GM18517 (cell line): ENCODE measurements around the gene MCOLN2.
"Not testable (repeated sequence)": the region's sequence is repeated elsewhere in the genome, so short reads cannot be mapped to it uniquely, and the experiment has no call there.

Experiments used
- ATAC-seq: cut with Tn5 transposase; IDR thresholded peaks from one replicate; pipeline ENCODE4 v1.9.1; 2021; ENCODE audit warnings: mild to moderate bottlenecking, moderate library complexity; ENCODE audit not compliant: unreplicated experiment

MCOLN2 gene

DNA sequence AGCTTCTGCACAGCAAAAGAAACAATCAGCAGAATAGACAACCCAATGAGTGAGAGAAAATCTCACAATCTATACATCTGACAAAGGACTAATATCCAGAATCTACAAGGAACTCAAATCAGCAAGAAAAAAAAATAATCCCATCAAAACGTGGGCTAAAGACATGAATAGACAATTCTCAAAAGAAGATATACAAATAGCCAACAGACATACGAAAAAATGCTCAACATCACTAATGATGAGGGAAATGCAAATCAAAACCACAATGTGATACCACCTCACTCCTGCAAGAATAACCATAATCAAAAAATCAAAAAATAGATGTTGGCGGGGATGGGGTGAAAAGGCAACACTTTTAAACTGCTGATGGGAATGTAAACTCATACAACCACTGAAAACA is 10.4 kb downstream of the MCOLN2 start:
- ATAC-seq, result not testable (repeated sequence)

DNA sequence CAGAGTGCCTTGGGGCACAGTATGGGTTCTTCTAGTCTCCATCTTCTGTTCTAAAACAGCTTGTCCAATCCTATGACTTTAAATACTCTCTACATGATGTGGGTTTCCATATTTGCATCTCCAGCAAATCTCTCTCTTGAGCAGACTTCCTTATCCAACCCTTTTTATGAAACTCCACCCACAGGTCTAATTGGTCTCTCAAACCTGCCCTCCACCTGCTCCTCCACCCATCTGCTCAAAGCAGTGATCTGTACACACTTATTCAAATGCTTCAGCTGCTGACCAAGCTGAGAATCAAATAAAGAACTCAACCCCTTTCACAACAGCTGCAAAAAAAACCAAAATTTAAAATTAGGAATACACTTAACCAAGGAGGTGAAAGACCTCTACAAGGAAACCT is 11.5 kb downstream of the MCOLN2 start:
- no peak for ATAC-seq

DNA sequence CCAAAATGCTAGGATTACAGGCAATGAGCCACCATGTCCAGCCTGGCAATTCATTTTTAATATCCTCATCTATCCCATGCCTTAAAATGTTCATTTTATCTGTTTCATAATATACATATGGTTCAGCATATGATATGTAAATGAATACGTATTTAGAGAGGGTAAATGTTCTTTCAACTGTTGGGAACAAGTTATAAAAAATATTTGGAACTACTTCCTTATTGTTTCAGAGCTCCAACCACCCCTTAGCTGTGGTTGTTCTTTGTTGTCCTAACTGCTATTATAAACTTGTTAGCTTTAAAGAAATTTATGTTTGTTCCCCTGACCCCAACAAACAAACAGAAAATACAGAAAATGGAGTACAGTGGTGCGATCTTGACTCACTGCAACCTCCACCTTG is 14.5 kb downstream of the MCOLN2 start:
- no peak for ATAC-seq

DNA sequence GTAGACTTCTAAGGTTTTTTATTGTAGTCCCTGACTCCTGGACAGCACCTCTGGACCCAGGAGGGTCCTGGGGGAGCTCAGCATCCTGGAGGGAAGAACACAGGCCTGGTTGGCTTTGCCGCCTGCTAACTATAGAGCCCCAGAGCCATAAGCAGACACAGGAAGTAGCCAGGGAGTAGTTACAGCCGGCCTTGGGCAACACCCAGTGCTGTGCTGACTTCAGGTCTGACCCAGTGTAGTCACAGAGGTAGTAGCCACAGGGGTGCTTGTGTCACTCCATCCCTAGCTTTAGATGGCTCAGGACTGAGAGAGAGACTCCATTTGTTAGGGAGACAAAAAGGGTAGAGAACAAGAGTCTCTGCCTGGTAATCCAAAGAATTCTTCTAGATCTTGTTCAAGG is 21.9 kb downstream of the MCOLN2 start:
- ATAC-seq, result no peak

DNA sequence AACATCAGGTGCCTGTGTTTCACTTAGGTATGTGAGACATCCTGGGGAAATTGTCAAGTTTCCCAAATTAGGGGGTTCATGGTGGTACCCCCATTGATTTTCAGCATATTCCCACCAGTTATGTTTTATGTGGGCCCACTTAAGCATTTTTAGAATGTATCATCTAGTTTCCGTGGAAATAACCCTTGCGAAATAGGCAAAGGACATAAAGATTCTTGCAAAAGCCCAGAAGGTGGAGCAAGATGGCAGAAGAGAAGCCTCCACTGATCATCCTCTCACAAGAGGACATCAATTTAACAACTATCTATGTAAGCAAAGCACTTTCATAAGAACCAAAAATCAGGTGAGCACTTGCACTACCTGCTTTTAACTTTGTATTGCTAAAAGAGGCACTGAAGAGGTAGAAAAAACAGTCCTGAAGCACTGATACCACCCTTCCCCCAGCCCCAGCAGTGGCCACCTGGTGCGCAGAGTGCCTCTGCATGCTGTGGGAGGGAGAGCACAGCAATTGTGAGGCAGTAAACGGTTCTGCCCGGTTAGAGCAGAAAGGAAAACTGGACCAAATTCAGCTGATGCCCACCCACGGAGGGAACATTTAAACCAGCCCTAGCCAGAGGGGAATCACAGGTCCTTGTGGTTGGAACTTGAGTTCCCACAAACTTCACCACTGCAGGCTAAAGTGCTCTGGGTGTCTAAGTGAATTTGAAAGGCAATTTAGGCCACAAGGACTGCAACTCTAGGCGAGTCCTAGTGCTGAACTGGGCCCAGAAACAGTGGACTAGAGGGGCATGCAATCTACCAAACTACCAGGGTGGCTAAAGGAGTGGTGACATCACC is 23.2 kb downstream of the MCOLN2 start:
- ATAC-seq, result peak; percentile 38

DNA sequence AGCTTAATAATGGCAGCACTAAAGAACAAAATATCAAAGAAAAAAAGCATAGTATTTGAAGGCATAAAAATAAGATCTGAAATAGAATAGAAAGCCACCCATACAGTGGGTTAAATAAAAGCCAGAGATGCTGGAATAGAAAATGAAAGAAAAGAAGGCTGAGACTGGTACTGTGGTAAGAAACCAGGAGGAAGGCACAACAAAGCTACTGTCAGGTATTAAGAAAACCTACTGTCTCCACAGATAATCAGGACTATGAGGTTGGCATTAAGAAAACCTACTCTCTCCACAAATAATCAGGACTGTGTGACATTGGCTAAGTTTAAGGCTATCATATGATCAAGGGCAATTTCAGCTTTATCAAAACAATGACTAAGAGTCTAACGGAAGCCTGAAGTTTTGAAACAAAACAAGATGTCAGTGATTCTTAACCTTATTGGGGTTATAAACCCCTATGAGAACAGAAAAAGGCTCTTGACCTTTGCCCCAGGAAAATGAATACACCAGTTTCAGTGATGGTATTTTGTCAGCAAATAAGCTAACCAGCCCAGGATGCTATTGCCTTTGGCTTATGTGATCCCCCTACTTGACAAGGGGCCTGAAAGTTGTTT is 24.4 kb downstream of the MCOLN2 start:
- peak; percentile 46 for ATAC-seq

DNA sequence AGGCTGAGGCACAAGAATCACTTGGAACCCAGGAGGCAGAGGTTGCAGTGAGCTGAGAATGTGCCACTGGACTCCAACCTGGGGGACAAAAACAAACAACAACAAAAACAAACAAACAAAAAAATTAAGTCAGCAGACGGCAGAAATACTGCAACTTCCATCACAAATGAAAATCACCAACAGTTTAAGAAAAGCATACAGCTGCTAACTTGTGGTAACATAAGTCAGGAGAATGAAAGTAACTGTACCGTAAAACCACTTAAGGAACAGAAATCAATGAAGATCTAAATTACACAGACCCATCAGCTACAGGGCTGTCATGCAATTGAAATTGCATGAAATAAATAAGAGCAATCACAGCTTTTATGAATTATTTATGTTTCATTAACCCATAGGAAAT is 25.0 kb downstream of the MCOLN2 start:
- ATAC-seq, result peak; percentile 47

DNA sequence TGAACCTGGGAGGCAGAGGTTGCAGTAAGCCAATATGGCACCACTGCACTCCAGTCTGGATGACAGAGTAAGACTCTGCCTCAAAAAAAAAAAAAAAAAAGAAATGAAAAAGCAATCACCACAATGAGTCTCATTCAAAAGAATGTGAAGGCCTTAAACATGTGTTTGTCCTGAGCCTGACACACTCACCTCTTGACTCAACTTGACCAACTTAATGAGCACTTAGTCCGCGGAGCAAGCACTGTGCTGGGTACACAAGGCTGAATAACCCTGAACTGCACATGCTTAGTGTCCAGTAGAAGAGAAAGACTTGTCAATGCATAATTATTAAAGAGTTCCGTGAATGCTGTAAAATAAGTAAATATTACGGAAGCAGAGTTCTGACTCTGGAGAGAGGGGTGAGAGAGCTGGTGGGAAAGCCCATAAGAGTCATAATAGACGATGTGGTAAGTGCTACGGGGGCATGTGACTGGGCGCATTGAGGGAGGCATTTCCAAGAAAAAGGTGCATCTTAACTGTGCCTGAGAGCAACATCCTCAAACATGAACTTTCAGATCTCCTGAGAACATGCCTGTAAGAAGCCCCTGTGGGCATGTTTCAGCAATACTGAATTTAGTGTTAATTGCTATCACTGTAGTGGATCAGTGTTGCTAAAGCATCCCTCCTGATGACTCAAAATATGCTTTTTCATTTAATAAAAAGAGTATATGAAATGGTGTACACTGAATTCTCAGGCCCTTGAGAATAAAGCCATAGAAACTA is 27.2 kb downstream of the MCOLN2 start:
- peak; percentile 36 for ATAC-seq

DNA sequence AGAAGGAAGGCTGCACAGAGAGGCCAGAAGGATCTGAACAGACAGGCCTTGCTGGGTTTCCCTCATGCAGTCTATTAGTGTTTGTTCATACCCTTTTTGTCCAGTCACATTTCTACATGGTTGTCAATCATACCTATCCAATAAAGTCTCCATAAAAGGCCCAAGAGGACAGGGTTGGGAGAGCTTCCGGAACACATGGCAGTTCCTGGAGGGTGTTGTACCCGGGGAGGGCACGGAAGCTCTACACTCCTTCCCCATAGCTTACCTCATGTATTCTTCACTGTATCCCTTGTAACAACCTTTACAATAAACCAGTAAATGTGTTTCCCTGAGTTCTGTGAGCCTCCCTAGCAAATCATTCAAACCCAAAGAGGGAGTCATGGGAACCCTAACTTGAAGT is 28.0 kb downstream of the MCOLN2 start:
- no peak for ATAC-seq

DNA sequence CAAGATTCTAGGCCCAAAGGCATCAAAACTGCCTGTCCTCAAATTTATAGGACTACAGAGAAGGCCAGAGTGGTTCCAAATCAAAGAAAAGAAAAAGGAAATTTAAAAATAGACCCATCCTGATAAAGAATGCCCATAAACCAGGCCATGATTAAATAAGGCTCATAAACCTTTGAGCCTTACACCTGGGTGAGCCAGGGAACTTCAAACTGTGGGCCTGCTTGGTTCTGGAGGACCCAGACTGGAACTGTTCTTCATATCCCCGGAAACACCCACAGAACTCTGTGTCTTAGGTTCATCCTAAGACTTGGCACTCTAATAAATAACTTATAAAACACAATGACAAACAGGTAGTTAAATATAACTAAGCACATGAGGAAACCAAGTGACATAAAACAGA is 28.8 kb downstream of the MCOLN2 start:
- ATAC-seq, result no peak

DNA sequence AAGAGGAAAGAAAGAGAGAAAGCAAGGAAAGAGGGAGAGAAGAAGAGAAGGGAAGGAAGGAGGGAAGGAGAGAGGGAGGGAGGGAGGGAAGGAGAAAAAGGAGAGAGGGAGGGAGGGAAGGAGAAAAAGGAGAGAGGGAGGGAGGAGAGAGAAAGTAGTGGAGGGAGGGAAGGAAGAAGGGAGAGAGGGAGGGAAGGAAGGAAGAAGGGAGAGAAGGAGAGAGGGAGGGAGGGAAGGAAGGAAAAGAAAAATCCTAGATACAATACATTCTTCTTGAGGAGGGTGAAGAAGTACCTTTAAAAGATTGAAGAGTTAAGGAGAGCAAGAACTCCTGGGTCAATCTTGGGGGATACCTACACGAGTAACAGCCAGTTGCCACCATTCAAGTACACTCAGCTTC is 29.2 kb downstream of the MCOLN2 start:
- ATAC-seq, result no peak

DNA sequence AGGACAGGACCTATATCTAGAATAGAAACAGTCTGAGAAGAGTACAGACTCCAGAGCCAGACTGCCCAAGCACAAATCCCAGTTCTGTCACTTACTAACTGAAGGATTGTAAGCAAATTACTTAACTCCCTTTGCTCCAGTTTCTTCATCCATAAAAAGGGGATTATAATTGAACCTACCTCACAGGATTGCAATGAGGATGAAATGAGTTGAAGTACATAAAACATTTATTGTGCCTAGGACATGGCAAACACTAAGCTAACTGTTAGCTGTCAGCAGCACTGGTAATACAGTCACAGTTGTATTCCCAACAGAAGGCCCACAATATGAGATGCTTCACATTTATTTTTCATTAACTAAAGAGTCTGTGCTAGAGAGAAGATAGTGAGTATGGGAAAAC is 33.9 kb downstream of the MCOLN2 start:
- ATAC-seq, result no peak

DNA sequence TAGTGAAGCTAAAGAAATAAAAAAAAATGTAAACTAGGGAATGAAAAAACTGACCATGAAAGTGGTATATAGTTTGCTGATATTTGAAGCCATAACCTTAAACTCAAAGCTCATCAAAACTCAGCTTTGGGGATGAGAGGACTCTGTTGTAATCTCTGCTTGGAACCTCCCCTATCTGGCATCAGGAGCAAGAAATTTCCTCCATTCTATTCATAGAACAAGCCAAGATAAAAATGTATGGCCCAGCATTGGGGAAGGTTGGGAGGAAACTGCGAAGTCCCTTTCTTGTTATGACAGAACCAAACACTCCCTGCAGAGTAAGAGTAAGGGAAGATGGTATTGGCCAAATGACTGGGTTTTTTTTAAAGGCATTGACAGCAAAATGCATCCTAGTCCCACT is 35.6 kb downstream of the MCOLN2 start:
- no peak for ATAC-seq

DNA sequence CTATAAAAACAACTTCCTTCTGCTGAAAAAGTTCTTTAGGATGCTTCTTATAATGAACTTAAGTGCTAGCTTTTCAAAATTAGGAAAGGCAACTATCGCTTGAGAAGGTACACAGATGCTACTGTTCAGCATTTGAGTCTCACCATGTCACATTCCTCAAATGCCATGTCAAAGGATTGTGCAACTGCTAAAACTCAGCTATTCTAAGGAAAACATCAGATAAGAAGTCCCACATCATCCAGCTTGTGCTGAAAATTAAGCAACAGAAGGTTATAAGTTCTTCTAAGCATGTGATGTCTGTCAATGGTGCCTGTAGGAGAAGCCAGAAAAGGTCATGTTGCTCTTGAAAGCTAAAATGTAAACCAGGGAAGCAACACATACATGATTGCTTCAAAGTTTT is 36.5 kb downstream of the MCOLN2 start:
- ATAC-seq, result no peak

DNA sequence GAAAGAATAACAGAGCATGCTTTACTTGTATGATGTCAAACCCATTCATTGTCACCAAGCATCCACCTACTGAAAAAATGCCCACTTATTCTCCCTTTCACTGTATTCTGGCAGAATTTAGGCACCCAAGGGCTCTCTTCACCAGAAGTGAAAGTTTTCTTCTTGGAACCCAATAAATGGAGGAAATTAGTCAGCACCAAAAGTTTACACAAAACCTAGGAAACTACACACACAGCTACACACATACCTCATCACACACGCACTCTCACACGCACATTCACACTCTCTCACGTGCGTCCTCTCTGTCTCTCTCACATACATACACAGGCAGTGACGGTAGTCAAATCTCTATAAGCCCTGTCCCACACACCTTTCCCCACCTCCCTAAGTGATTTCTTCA is 37.6 kb downstream of the MCOLN2 start:
- ATAC-seq, result peak; percentile 79

DNA sequence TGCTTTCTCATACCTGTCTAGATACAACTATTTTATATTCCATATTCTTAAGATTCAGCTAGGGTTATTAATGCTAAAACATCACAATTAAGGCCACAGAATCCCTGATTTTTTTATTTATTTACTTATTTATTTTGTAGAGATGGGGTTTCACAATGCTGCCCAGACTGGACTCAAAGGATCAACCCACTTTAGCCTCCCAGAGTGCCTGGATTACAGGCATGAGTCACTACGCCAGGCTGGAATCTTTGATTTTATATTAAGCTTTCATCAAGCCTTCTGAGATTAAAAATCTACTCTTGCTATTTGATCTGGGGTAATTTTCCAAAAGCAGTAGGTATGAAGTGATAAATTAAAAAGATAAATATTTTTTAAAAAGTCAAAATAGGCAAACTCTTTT is 38.9 kb downstream of the MCOLN2 start:
- ATAC-seq, result no peak

DNA sequence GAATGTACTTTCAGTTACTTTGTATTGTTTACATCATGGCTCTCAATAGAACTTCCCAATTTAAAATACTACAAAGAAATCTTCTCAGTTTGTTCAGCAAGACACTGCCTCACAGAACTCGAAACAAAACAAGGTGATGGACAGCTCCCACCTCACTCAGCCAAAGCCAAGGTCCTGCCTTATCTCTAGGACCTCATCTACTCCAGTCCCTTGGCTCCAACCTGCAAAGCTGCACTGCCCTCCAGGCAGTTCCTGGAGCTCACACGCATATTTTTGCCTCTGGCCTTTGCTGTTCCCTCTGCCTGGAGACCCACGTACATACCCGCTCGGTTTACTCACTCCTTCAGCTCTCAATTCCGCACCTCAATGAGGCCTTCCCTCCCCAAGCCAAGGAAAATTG is 40.3 kb downstream of the MCOLN2 start:
- no peak for ATAC-seq

DNA sequence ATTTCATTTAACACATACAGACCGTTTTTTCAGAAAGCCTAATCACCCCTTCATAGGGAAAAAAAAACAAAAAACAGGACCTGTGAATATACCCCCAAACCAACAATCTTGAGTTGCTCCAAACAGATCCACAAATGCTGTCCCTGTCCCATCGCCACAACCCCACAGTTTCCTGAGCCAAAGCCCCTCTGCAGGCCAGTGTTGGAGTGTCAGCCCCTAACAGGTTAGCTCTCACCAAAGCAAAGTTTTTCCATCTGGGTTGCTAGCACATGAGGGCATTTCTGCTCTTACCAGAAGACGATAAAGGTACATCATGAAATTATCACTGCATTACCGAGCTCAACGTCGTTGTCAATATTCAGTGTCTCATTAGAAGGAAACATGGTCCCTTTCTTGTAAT is 40.8 kb downstream of the MCOLN2 start:
- ATAC-seq, result no peak

DNA sequence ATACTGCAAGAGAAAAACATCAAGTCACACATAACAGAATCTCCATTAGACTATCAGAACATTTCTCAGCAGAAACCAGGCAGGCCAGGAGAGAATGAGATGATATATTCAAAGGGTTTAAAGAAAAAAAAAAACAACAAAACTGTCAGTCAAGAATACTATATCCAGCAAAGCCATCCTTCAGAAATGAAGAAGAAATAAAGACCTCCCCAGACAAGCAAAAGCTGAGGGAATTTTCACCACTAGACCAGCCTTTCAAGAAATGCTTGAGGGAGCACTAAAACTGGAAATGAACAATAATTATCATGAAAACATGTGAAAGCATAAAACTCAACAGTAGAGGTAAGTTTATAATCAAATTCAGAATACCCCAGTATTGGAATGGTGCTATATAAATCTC is 47.2 kb downstream of the MCOLN2 start:
- ATAC-seq, result no peak

DNA sequence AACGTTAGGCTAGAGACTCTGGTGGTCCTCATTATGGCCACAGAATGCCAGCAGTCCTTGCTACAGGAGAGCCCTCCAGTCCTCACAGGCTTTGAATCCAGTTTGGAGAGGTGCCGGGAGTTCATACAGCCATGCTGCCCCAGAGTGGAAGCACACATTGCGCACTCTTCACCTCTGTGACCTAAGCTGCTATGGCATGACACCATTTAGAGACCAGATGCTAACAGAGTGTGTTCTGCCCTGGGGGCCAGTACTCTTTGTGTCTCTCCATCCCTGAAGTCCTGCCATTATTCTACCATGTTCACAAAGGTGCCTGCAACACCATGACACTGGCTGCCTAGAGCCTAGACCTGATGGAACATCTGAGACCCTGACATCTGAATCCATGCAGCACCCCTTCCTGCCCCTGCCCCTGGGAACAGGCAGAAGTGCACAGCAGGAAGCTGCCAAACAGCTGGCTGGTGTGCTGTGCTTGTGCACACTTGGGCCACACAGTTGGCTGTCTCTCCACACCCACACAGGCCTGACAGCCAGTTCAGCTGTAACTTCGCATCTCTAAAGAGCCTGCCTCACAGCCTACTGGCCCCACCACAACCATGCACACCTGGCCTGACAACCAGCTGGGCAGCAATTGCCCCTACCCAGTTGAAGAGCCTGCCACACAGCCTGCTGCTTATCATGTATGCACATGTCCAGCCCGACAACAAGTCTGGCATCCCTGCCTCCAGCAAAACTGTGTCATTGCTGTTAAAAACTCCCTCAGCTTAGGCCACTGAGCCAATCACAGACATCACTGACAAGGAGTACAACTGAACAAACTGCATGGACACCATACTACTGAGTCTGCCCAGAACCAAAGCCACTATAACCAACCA is 49.1 kb downstream of the MCOLN2 start:
- ATAC-seq, result no peak

DNA sequence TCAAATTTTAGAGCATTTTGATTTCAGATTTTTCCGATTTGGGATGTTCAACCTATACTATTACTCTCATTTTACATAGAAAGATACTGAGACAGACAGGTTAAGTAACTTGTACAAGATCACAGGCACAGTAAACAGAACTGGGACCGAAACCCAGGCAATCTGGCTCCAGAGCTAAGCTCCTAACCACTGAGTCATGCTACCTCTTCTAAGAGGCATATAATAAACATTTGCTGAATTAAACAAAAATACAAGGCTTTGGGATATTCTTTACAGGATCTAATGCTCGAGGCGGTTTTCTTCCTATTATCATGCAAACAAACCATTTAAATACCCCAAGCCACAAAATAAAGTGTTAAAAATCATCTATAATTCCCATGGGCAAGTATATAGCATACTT is 50.3 kb downstream of the MCOLN2 start:
- ATAC-seq, result no peak
